Keratinocyte (primary cell): Measurements from ENCODE around the gene MACROH2A1. TPM values are rescaled to one million over a fixed set of nuclear protein-coding genes. Genes with fewer than 3 reads are reported as not detected.

Source experiments
- DNase-seq: peaks from one replicate; pipeline ENCODE4 v3.0.0-alpha.2; 2011; ENCODE audit warnings: low read depth, missing footprints, low spot score
- FAIRE-seq: peaks from 2 replicates; lab custom pipeline; 2011; peaks lifted over from hg19 to GRCh38; lab: Jason Lieb, UNC
- H2AFZ ChIP-seq: 2 replicates; pipeline ENCODE4 v1.6.0; 2012; ENCODE audit warnings: low read length, control low read depth, inconsistent platforms; ENCODE audit not compliant: control insufficient read depth
- H3K27ac ChIP-seq: 2 replicates; pipeline ENCODE4 v1.5.1; 2011; ENCODE audit warnings: low read length; ENCODE audit not compliant: control insufficient read depth, insufficient read depth
- H3K27me3 ChIP-seq: 3 replicates; pipeline ENCODE4 v1.6.0; 2011; ENCODE audit warnings: low read length; ENCODE audit not compliant: control insufficient read depth, insufficient read depth; ENCODE audit errors: extremely low read depth
- H3K36me3 ChIP-seq, 2 experiments: 2 replicates in 1 of 2; 3 replicates in 1 of 2; pipeline ENCODE4 v1.5.1; 2011; ENCODE audit warnings: low read length in 2 of 2, mild to moderate bottlenecking in 1 of 2; ENCODE audit not compliant: control insufficient read depth in 2 of 2, insufficient read depth in 2 of 2; ENCODE audit errors: extremely low read depth in 1 of 2
- H3K4me1 ChIP-seq: 3 replicates; pipeline ENCODE4 v1.5.1; 2011; ENCODE audit warnings: low read length; ENCODE audit not compliant: control insufficient read depth, insufficient read depth; ENCODE audit errors: extremely low read depth
- H3K4me2 ChIP-seq: 3 replicates; pipeline ENCODE4 v1.6.0; 2011; ENCODE audit warnings: low read depth, low read length; ENCODE audit not compliant: control insufficient read depth, insufficient read depth; ENCODE audit errors: extremely low read depth
- H3K4me3 ChIP-seq, 3 experiments: fragments of 200-600 bp in 1 of 3; sonication (generic) in 1 of 3; 2 replicates in 2 of 3; 3 replicates in 1 of 3; pipeline ENCODE4 v1.5.1; 2011 to 2016; ENCODE audit warnings: low read length in 3 of 3, mild to moderate bottlenecking in 3 of 3, control low read depth in 2 of 3, inconsistent platforms in 1 of 3, low read depth in 1 of 3, mixed read lengths in 1 of 3, mixed run types in 1 of 3, moderate library complexity in 1 of 3; ENCODE audit not compliant: control insufficient read depth in 2 of 3, insufficient read depth in 2 of 3; ENCODE audit errors: extremely low read depth in 1 of 3
- H3K79me2 ChIP-seq: 2 replicates; pipeline ENCODE4 v1.6.0; 2012; ENCODE audit warnings: low read length; ENCODE audit not compliant: control insufficient read depth, insufficient read depth
- H3K9ac ChIP-seq: 3 replicates; pipeline ENCODE4 v1.6.0; 2011; ENCODE audit warnings: low read length; ENCODE audit not compliant: control insufficient read depth, insufficient read depth; ENCODE audit errors: extremely low read depth
- H3K9me1 ChIP-seq: 3 replicates; pipeline ENCODE4 v1.6.0; 2011; ENCODE audit warnings: low read length; ENCODE audit not compliant: control insufficient read depth, insufficient read depth; ENCODE audit errors: extremely low read depth
- H3K9me3 ChIP-seq: 2 replicates; pipeline ENCODE4 v1.5.1; 2012; ENCODE audit warnings: low read depth, low read length; ENCODE audit not compliant: control insufficient read depth
- H4K20me1 ChIP-seq: 3 replicates; pipeline ENCODE4 v1.6.0; 2011; ENCODE audit warnings: low read length; ENCODE audit not compliant: control insufficient read depth, insufficient read depth; ENCODE audit errors: extremely low read depth
- CTCF ChIP-seq, 3 experiments: IDR thresholded peaks in 1 of 3; conservative IDR thresholded peaks in 1 of 3; optimal IDR thresholded peaks in 1 of 3; 2 replicates in 2 of 3; 3 replicates in 1 of 3; pipeline versions ENCODE3 to v1.5.1; 2011; ENCODE audit warnings: low read length in 3 of 3, mild to moderate bottlenecking in 3 of 3, moderate library complexity in 2 of 3, control low read depth in 1 of 3, inconsistent platforms in 1 of 3; ENCODE audit not compliant: insufficient read depth in 2 of 3; ENCODE audit errors: extremely low read depth in 1 of 3
- EZH2 ChIP-seq: IDR thresholded peaks from one replicate; pipeline ENCODE4 v1.6.1; 2012; ENCODE audit warnings: inconsistent platforms, mild to moderate bottlenecking, low read length, moderate library complexity
- dilution Hi-C: fragments of 300-500 bp; cut with MboI; formaldehyde crosslinking; loops from one replicate; pipeline ENCODE4 v1.7.0; 2020; ENCODE audit warnings: low sequenced_read_pairs; ENCODE audit not compliant: extremely low pct_ligation_motif_present
- polyA plus RNA-seq, 5 experiments: library from polyadenylated mRNA; depleted of rRNA in 3 of 5; stranded (reverse) in 3 of 5; stranded (forward) in 1 of 5; unstranded in 1 of 5; fragments of >200 nt; gene quantifications; 1 replicate in 1 of 5; 2 replicates in 3 of 5; 3 replicates in 1 of 5; pipeline versions ENCODE4 v1.2.1 to v1.2.3, GENCODE V29; 2011 to 2012; ENCODE audit warnings: missing spikeins in 2 of 5, low read depth in 1 of 5, low replicate concordance in 1 of 5

MACROH2A1 gene
- polyA plus RNA-seq, 1 donor (not counting 4 experiments of a cell fraction or from before 2014, with no cell fraction given): 208 TPM

DNA sequence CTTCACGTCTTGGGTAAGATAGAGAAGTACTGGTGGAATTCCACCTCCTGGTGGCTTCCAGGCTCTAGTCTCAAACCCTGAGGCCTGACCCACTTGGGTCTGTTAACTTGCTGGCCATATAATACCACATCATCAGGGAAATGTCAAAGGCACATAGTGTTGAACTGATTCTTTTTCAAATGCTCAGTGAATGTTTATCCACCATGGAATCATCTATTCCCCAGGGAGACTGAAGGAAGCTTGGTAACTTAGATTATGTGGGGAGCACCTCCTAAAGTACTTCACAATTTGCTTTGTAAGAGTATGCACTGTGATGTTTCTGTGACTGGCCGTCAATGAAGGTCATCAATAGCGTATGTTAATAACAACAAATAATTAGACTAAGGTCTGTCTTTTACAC is 16.1 kb downstream of the MACROH2A1 start:
- dilution Hi-C loops: no loop called here
- Histone ChIP-seq H3K9me1 (peaks cover 3% of the 10 kb centered on the region), H3K27me3 (no peaks in the 10 kb centered on the region), H2AFZ (no peak overlapping the region), H3K9me3 (no peaks in the 10 kb centered on the region), H3K36me3 (peaks cover 24 to 55% of the 10 kb centered on the region in 2 experiments), H4K20me1 (peaks cover 4% of the 10 kb centered on the region), H3K4me3 (no peak overlapping the region), H3K27ac (no peak overlapping the region), H3K9ac (no peak overlapping the region), H3K4me2 (no peak overlapping the region), H3K4me1 (peaks cover 60% of the 10 kb centered on the region), H3K79me2 (peaks cover 50% of the 10 kb centered on the region)
- FAIRE-seq: no peak
- no peak for DNase-seq
- TF ChIP-seq EZH2 (no peak), CTCF (optimal IDR thresholded peaks at IDR 0.05 in 1 of 3, IDR thresholded peaks at IDR 0.05 in 1 of 3, conservative IDR thresholded peaks at IDR 0.05 in 1 of 3; ENCODE audit: extremely low read depth in 1 of 3, insufficient read depth in 2 of 3, low read length in 3 of 3) (no peak)

DNA sequence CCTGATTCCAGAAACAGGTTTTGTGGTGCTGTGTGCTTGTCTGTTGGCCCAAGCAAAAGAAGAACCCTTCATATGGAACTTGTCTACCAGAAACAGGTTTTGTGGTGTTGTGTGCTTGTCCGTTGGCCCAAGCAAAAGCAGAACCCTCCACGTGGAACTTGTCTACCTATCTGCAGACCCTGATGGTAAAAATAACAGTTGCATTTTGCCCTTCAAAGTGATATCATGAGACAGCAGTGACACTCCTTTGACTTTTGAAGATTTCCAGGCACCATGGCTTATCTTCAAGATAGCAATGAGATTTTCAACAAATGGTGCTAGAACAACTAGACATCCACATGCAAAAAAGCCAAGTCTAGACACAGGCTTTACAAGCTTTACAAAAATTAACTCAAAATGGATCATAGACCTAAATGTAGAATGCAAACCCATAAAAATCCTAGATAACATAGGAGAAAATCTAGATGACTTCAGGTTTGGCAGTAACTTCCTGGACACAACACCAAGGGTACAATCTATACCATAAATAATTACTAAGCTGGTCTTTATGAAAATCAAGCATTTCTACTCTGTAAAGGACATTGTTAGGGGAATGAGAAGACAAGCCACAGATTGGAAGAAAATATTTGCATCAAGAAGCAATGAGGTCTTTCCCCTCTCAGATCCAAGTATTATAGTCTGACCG is 16.8 kb downstream of the MACROH2A1 start:
- Histone ChIP-seq H3K4me1 (peaks cover 56% of the 10 kb centered on the region), H3K9ac (no peak overlapping the region), H3K27me3 (no peaks in the 10 kb centered on the region), H4K20me1 (peaks cover 4% of the 10 kb centered on the region), H3K9me1 (peaks cover 3% of the 10 kb centered on the region), H3K4me3 (no peak overlapping the region), H3K4me2 (no peak overlapping the region), H3K79me2 (peaks cover 57% of the 10 kb centered on the region), H2AFZ (no peak overlapping the region), H3K27ac (no peak overlapping the region), H3K36me3 (peaks cover 28 to 62% of the 10 kb centered on the region in 2 experiments), H3K9me3 (no peaks in the 10 kb centered on the region)
- FAIRE-seq (no peak), DNase-seq (no peak)
- dilution Hi-C loops: no loop called here
- TF ChIP-seq EZH2: no peak
